ENCODE measurements around the gene DCUN1D3.

The DCUN1D3 gene

DNA sequence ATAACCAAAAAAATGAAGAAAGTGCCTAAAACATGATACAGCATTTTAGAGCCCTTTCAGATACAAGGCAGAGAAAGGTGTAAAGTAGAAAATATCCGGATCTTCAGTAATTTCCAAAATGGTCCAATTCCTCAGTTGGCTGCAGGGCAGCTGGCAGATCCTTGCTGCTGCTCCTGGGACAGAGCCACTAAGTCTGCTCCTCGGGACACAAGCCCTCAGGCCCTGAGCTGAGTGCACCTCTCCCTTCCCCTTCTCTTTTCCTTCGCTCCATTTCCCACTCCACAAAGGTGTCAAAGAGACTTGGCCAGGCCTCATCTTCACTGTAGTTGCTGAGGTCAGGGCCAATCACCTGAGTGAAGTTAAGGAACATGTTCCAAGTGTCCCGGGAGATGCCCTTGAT is 40.5 kb downstream of the DCUN1D3 start:
- no peak for DNase-seq

DNA sequence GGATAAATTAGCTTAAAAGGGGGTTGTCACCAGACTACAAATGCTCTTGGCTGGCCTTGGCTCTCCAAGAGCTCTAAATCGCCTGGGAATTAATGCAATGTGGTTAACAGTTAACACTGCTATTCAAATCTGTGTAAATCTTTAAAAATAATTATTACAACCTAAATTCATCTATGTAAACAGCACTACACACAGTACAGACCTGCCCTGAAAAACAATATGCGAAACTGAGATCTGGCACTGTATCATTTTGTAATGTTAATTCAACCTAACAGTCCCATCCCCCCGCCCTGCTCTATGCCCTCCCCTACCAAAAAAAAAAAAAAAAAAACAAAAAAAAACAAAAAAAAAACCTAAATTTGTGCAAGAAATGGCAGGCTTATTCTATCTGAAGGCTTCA is 40.9 kb downstream of the DCUN1D3 start:
- DNase-seq: no peak

DNA sequence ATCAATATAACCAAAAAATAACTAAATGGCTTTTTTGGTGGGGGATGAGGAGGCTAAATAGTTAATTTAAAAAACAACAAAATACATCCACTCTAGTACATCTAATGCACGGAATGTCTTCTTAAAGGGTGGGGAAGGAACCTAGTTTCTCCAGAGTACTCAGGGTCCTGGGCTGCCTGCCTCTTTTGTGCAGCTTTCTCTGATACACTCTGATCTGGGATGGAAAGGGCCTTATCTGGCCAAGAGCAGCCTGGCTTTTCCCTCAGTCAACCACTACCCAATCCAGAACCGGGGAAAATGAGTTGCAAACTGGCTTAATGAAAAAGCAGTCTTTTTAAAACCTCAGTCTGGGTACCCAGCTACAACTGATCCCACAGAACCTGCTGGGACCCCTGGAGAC is 42.9 kb downstream of the DCUN1D3 start:
- DNase-seq: no peak

DNA sequence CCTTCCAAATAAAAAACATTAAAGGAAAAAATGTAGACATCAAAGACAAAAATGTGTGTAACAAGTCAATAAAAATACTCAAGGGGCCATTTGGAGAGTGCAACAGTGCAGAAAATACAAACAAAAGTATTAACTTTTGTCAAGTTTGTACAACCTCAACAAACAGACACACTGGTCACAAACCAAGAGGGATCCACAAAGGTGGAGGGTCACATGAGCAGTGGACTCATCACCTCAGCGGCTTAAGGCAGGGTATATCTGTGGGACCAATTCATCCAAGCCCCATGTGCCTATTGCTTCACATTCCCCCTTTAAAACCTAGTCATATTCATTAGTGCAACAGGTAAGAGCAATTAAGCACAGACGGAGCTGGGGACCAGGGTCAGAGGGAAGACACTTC is 45.2 kb downstream of the DCUN1D3 start:
- DNase-seq: no peak

DNA sequence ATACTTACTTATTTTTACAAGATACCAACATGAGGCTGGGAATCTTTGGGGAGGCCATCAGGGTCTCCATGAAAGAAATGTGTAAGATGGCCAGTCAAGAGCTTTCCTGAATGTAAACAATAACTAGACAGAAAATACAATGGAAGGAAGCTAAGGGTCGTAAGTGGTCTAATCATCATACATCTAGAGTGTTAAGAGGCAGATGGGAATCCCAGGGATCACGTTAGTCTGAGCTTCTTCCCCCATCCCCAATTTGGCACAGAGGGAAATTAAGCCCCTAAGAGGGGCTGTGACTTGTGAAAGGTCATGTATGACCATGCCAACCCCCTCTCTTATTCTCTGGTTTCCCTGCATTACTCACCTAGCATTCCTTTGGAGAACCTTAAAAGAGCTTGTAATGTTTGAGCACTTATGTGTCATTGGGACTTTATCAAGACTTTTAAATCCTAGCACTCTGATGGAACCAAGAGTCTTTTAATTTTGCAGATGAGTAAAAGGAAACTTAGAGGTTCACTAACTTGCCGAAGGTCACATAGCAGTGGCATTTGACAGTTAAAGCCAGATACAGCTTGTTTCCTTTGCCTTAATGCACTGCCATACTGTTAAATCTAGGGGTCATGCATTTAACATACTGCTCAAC is 46.1 kb downstream of the DCUN1D3 start:
- DNase-seq: no peak

DNA sequence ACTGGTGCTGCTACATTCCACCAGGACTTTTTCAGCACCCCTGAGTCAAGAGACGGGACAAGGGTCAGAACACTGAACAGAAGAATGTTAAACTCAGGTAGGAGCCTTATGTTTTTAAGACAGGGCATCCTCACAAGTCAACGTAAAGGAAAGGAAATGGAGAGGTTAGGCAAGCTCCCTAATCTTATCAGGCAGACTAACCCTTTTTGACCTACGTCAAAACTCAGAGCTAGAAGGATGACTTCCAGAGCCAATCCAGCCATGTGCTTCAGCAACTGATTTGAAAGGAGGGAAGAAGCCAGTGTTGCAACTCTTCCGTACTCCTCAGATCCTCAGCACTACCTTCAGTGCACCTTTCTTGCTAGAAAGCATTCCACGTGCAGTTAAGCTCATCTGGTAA is 47.0 kb downstream of the DCUN1D3 start:
- no peak for DNase-seq

DNA sequence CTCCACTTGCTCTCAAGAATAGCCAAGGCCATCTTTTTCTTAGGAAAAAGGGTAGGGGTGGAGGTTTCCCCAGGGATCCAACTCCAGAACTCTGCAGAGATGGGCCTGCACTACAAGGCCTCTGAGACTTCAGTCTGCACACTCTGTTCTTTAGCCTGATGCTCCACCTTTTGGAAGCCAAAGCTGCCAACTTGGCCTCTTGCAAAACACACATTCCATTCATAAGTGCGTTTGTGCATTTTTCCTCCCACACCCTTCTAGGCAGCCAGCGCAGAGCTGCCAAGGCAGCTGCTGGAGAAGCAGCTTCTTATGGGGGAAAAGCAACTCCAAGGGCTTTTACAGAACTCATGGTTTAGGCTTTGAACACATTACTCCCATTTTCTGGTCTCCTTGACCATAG is 48.6 kb downstream of the DCUN1D3 start:
- DNase-seq: no peak

DNA sequence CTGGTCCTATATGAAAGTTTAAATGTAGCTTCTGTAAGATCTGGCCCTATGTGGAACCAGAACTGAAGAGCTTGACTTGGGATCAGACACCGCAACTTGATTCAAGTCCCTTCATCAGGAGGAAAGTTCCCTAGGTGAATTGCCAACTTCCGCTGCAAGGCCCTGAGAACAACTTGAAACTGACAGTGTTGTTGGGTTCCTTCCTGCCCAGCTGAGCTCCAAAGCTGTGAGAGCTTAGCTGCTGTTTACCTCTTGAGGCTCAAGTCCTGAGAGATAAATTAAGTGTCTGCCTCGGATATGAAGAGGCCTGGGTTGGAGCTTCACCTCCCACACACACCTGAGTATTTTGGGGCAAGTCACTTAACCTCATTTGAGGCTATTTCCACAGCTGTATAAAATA is 49.2 kb downstream of the DCUN1D3 start:
- DNase-seq: no peak

DNA sequence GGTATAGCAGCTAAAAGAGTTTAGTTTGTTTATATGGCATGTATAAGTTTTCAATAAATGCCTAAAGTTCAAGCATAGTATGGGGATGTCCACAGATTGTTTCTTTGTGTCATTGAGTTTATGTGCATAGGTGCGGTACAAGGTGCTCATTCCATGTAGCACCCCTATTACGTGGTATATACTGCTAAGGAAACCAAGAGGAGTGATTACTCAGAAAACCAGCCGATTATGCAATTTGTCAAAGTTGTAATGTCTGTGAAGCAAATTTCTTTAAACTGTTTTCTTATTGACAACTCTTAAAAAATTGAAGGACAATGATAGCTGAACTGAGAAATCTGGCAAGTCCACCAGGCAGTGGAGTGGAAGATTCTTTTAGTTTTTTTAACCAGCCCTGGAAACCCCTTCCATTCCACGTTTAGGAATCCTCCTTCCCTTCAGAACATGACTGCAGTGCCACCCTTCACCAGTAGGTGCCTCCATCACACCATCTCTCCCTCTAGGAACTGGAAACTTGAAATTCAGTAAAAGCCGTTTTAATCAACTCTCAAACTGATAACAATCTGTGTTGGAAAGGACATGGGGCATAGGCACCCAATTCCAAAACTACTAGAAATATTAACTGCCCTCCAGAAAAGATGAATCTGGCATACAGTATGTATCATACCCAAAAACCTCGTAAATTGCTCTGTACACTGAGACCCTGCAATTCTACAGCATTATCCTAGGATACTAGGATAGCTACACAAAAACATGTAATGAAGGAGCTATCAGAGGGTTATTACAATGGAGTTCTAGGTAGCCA is 50.4 kb downstream of the DCUN1D3 start:
- peak; percentile 43 for DNase-seq

DNA sequence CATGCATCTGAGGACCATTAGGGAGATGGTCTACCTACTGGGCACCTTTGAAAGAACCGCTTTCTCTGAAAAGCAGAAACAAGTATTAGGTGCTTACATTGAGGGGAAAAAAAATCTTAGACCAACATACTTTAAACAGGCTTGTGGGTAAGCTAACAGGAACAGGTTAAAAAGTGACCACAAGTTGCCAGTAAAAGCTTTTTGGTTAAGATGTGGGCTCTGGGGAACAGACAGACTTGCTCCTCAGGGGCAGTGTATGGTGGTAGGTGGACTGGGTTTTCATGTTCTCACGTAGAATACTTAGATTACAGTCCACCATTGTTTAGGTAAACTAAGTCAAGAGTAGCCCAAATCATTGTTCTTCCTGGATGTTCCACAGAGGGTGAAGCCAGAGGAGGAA is 52.6 kb downstream of the DCUN1D3 start:
- no peak for DNase-seq

DNA sequence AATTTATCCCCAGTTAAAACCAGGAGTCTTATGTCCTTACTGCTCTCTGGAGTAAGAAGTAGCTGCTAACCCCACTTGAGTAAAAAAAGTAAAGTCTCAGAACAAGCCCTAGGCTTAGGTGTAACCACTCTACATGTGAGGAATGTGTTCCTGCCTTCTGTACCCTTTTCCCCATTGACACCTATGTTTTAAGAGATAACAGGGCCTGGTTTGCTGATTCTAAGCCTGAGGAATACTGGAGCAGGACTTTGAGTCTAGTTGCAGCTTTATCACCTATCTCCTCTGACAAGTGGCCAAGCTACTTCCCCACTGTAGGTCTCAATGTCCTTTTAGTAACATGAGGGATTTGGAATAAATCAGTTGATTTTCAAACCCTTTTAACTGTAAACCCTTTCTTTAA is 53.6 kb downstream of the DCUN1D3 start:
- no peak for DNase-seq

DNA sequence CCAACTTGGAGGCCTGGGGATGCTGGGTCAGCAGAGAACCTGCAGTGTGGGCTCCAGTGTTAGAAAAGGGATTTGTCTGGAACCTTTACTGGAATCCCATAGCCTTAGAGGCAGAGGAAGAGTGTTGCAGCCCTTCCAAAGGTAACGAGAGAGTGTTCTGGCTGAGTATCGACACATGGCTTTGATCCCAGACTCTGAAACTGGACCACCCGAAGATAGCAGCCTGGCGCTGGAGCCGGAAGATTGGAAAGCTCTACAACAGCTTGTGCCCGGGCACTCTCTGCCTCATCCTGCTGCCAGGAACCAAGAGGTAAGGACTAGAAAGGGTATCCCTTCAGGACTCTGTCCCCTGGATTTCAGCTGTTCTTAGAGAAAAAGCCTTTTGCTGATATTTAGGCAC is 54.1 kb downstream of the DCUN1D3 start:
- no peak for DNase-seq

DNA sequence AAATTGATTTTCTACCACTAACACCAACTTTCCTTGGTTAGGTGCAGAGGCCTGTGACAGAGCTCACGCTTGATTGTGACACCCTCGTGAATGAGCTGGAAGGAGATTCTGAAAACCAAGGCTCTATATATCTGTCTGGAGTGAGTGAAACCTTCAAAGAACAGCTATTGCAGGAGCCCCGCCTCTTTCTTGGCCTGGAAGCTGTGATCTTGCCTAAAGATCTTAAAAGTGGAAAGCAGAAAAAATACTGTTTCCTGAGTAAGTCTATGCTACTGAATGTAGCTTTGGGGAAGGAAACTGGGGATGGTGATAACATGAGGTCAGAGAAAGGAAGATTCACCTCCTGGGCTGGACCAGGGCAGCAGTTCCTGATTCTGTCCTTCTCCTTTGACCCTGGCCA is 55.6 kb downstream of the DCUN1D3 start:
- DNase-seq: no peak

DNA sequence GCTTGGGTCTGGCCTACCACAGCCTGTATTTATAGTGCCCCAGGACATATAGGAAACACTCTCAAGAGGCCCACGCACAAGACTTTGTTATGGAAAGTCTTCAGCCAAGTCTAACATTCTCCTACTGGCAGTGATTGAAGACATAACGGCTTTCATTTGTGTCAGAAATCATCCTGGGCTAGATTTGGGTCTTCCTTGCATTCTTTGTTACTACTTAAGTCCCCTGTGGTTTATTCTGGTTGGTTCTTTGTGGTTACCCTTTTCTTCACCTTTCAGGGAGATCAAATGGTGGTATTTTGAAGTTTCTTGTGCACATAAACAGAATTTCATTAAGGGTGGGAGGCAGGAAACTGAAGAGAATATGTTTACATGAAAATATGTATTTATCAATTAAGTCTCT is 56.1 kb downstream of the DCUN1D3 start:
- DNase-seq: no peak

DNA sequence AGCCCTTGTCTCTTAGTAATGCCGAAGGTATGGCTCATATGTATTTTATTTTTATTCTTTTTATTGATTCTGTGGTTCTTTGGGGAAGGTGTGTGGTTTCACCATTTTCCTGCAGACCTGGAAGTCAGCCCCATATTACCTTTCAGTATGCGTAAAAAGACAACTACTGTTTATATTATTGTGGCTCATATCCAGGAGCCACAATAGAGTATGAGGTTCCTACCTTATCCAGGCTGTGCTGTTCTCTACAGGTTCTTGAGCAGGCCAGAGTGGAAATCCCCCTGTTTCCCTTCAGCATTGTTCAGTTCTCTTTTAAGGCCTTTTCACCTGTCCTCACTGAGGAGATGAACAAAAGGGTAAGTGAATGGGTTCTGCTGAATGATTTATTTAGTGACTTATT is 60.7 kb downstream of the DCUN1D3 start:
- no peak for DNase-seq

DNA sequence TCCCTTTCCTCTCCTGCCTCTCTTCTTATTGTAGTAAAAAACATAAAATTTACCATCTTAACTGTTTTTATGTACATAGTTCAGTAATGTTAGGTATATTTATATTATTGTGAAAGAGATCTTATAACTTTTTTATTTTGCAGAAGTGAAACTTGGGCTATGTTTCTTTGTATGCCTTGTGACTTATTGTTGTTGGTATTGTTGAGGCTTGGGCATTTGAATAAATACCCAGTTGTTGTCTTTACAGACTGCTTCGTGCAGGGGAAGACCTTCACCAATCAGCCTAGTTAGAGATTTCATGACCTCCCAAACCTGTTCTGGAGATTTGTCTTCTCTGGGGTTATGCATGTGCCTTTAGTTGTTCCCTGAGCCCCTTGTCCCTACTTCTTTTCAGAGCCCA is 61.9 kb downstream of the DCUN1D3 start:
- DNase-seq: no peak

DNA sequence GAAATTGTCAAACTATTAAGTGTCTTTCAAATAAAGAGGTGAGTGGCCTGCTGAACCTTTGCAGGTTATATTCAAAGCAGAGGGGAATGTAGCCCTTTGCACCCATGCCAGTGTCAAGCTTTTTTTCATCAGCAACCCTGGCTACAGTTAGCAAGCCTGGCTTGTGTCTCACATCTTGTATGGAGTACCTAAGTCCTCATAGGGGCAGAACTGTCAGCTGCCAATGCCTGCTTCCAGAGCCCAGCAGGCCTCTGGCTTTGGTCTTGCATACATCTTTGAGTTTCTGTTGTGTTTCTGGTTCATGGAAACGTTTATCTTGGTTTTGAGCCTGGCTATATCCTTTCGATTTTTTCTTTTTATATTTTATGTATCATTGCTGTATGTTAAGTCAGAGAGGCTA is 67.1 kb downstream of the DCUN1D3 start:
- no peak for DNase-seq

DNA sequence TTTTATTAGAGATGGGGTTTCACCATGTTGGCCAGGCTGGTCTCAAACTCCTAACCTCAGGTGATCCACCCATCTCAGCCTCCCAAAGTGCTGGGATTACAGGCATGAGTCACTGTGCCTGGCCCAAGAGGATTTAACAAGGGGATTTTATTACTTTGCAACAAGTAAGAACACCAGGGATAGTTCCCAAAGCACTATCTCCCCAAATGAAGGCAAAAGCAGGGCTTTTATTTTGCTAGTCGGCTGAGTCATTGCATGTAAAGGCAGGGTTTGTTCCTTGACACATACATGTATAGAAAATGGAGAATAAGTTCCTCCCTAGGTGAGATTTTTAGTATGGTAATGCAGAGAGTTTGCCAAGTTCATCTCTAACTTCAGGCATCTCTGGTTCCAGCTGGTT is 69.8 kb downstream of the DCUN1D3 start:
- DNase-seq: no peak

DNA sequence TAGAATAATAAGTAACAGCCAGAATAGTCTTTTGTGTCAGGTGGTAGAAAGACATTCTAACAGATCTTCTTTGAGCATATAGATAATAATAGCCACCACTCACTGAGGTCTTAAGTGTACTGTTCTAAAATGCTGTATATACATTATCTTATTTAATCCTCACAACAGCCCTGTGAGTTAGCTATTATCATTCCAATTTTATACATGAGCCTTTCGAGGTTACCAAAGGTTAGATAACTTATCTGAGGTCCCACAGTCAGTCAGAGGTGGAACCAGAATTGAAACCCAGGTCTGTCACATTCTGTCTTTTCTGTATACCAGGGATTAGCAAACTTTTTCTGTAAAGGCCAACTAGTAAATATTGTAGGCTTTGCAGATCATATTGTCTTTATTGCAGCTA is 70.6 kb downstream of the DCUN1D3 start:
- no peak for DNase-seq

DNA sequence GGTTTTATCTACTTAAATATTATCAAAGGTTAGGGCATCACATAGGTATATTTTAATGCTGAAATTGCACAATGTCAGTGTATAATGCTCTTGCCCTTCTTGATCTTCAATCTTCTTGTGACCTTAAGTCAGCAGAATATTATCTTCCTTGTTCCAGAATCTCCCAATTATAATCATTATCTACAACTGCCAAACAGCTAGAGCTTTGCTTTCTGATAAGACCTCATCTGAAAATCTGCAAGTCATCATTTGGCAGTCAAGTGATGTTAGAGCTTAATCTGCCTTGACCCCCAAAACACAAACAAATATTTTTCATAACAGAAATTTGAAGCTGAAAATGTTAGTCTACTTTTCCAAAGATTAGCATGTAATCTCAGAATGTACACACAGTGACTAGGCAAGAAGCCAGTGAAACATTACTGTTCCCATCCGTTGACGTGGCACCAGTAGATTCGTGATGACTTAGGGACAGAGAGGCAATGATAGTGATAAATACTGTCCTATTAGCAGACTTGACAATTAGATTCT is 74.1 kb downstream of the DCUN1D3 start:
- DNase-seq: peak; percentile 39

DNA sequence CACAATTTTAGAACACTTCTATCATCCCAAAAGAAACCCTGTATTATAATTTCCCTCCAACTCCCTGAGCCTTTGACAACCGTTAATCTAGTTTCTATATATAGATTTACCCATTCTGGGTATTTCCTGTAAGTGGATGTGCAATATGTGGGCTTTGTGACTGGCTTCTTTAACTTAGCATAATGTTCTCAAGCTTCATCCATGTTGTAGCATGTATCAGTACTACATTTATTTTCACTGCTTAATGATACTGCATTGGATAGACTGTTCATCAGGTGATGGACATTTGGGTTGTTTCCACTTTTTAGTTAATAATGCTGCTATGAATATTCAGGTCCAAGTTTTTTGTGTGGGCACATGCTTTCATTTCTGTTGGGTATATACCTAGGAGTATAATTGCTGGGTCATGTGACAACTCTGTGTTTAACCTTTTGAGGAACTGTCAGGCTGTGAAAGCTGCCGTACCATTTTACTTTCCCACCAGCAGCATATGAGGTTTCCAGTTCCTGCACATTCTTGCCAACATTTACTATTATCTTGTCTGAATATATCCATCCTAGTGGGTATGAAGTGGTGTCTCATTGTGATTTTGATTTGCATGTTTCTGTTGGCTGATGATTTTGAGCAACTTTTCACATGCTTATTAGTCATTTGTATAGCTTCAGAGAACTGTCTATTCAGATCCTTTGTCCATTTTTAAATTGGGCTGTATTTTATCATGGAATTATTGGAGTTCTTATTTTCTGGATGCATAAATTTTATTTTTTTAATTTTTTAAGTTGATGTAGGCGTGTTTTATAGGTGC is 77.4 kb downstream of the DCUN1D3 start:
- peak; percentile 47 for DNase-seq

DNA sequence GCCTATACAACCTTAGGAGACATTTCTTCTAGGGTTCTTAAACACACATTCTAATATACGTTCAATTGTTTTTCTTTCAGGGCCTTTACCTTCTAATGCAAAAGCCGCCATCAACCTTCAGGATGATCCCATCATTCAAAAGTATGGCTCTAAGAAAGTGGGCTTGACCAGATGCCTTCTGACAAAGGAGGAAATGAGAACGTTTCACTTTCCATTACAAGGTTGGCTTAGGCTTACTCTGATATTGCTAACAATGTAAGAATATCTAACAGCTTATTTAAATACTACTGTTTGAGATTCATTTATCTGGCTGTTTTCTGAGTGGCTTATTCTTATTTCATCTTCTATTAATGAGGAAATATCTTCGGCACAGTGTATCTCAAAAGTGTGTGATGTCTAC is 78.5 kb downstream of the DCUN1D3 start:
- no peak for DNase-seq

DNA sequence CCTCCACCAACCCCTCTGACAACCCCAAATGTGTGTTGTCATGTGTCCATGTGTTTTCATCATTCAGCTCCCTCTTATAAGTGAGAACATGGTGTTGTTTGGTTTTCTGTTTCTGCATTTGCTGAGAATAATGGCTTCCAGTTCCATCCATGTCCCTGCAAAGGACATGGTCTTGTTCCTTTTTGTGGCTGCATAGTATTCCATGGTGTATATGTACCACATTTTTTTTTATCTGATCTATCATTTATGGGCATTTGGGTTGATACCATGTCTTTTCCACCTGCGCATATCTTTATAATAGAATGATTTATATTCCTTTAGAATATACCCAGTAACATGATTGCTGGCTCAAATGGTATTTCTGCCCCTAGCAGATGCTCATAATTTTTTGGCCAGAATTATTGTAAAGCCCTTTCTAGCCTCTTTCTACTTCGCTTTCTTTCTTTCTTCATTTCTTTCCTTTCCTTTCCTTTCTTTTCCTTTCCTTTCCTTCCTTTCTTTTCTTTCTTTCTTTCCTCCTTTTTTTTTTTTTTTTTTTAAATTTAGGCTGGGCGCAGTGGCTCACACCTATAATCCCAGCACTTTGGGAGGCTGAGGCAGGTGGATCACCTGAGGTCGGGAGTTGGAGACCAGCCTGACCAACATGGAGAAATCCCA is 81.1 kb downstream of the DCUN1D3 start:
- no peak for DNase-seq

Measured in NCI-H2227 treated with DMSO at 0.1 percent for 48 hours (cell line).